Measurements from ENCODE around the gene FAM151A. TPM values are rescaled to one million over a fixed set of nuclear protein-coding genes. Genes with fewer than 3 reads are reported as not detected.
A peak's percentile ranks its signal among the peaks of the same experiment; 100 is the strongest.

FAM151A gene
- total and polyA plus RNA-seq, 3 experiments from 2014 or later = not detected

DNA sequence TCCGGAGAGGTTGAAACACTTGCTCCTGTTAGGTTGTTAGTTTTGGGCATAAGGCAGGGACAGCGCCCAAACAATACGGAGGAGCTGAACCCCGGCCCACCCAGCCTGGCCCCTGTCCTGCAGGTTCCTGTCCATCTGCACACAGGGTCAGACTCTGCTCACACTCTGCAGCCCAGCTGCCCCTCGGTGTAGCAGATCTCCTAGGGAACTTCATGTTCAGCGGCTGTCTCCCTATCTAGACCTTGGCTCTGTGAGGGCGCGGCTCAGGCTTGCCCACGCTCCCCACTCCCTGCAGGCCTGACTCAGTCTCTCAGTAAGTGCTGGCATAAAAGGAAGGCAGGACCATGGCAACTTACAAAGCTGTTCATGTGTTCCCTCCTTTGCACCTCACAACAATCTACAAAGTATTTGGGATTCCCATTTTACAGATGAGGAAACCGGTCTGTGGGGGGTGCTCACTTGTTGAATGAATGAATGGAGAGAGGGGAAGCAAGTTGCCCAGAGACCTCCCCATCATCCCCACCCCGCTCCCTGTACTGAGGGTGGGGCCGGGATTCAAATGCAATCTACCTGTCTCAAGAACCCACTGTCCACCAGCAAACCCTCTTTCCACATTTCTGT lies 49.1 kb downstream of the FAM151A start:
- Mint-ChIP-seq H3K4me3 (no peak overlapping the region), H3K36me3 (no peaks in the 10 kb centered on the region), H3K27me3 (peaks cover 4 to 8% of the 10 kb centered on the region in 2 donors), H3K27ac (no peak overlapping the region), H3K9me3 (peaks cover 0 to 5% (median 0%) of the 10 kb centered on the region in 5 donors), H3K4me1 (no peaks in the 10 kb centered on the region)
- Histone ChIP-seq H3K27me3 (ENCODE audit: insufficient read depth, low read length, poor library complexity, severe bottlenecking) (no peaks in the 10 kb centered on the region), H3K27ac (ENCODE audit: low read depth, low read length) (no peak overlapping the region), H3K4me3 (ENCODE audit: low read length) (no peak overlapping the region), H3K4me1 (ENCODE audit: insufficient read depth, low read length) (no peaks in the 10 kb centered on the region), H3K36me3 (ENCODE audit: insufficient read depth, low read length) (no peaks in the 10 kb centered on the region), H3K9me3 (ENCODE audit: low read length) (no peaks in the 10 kb centered on the region)
- ChIA-PET POLR2A (no interaction called here), CTCF (no interaction called here)
- DNase-seq = no peak

- Histone ChIP-seq H3K4me3 (ENCODE audit: low read length) (no peak overlapping the region), H3K36me3 (ENCODE audit: insufficient read depth, low read length) (no peaks in the 10 kb centered on the region), H3K9me3 (ENCODE audit: low read length) (no peaks in the 10 kb centered on the region), H3K27ac (ENCODE audit: low read depth, low read length) (no peak overlapping the region), H3K4me1 (ENCODE audit: insufficient read depth, low read length) (no peaks in the 10 kb centered on the region), H3K27me3 (ENCODE audit: insufficient read depth, low read length, poor library complexity, severe bottlenecking) (no peaks in the 10 kb centered on the region)
- Mint-ChIP-seq H3K27ac (peak overlapping the region in 1 of 8 donors; percentile 35), H3K4me3 (no peak overlapping the region), H3K9me3 (peaks cover 0 to 4% (median 0%) of the 10 kb centered on the region in 5 donors), H3K4me1 (no peaks in the 10 kb centered on the region), H3K27me3 (peaks cover 3 to 8% of the 10 kb centered on the region in 2 donors), H3K36me3 (no peaks in the 10 kb centered on the region)
- CTCF ChIA-PET = interaction anchor here (1.8 to 2.2 kb wide), 2 partner anchors 9 to 229 kb away, joined by 3 to 4 read pairs; no protein-coding TSS in a partner anchor
- POLR2A ChIA-PET = interaction anchor here (0.5 kb wide), 1 partner anchor 523 kb away, joined by 3 read pairs; no protein-coding TSS in a partner anchor
- no peak for DNase-seq
Measured at GRCh38 chr1:54572542-54572850, 50.8 kb downstream of the FAM151A start.

DNA sequence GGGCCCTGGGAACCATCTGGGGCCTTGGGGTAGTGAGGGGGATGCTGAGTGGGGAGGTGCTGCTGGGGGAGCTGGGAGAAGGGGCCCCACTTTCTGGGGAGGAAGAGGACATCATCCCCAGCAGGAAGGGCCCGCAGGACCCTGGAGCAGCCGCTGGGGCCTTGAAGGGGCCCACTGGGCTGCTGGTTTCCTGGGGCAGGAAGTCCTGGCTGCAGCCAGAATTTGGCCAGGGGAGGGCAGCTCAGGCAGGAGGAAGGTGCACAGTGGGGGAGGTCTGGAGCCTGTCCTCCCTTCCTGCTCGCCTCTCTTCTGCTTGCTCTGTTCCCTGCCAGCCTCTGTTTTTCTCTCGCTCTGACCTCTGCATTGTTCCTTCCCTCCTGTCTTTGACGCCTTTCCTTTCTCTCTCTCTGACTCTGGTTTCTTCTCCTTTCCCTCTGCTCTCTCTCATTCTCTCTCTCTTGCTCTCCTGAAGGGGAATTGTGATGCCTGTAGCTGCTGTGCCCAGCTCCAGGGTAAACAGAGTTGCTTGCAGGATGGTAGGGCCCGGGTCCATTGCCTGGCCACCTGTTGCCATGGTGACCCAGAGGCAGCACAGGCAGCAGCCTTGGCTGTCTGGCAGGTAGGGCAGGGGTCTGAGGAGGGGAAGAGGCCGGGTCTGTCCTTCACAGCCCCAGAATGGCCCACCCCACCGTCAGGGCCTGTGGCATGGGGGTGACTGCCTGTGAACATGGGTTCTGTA lies 51.4 kb downstream of the FAM151A start:
- ChIA-PET POLR2A (interaction anchor here (0.5 kb wide), 1 partner anchor 522 kb away, joined by 3 read pairs; no protein-coding TSS in a partner anchor), CTCF (interaction anchor here (1.8 to 2.2 kb wide), 2 partner anchors 9 to 230 kb away, joined by 3 to 4 read pairs; no protein-coding TSS in a partner anchor)
- Mint-ChIP-seq H3K27me3 (peaks cover 3 to 8% of the 10 kb centered on the region in 2 donors), H3K4me1 (no peaks in the 10 kb centered on the region), H3K27ac (peak overlapping the region in 3 of 8 donors; percentile 2 to 60 (median 25)), H3K4me3 (no peak overlapping the region), H3K9me3 (peaks cover 0 to 4% (median 0%) of the 10 kb centered on the region in 5 donors), H3K36me3 (no peaks in the 10 kb centered on the region)
- no peaks in the 10 kb centered on the region for H3K36me3 ChIP-seq (ENCODE audit: insufficient read depth, low read length)
- H3K4me3 ChIP-seq (ENCODE audit: low read length) = no peak overlapping the region
- H3K9me3 ChIP-seq (ENCODE audit: low read length) = no peaks in the 10 kb centered on the region
- H3K27ac ChIP-seq (ENCODE audit: low read depth, low read length) = no peak overlapping the region
- DNase-seq = no peak
- H3K27me3 ChIP-seq (ENCODE audit: insufficient read depth, low read length, poor library complexity, severe bottlenecking) = no peaks in the 10 kb centered on the region
- H3K4me1 ChIP-seq (ENCODE audit: insufficient read depth, low read length) = no peaks in the 10 kb centered on the region

GRCh38 chr1:54571326-54571725 lies 52.0 kb downstream of the FAM151A start:
- CTCF ChIA-PET = interaction anchor here (1.8 to 2.2 kb wide), 2 partner anchors 10 to 230 kb away, joined by 3 to 4 read pairs; no protein-coding TSS in a partner anchor
- POLR2A ChIA-PET = no interaction called here
- no peak overlapping the region for H3K4me3 ChIP-seq (ENCODE audit: low read length)
- no peaks in the 10 kb centered on the region for H3K27me3 ChIP-seq (ENCODE audit: insufficient read depth, low read length, poor library complexity, severe bottlenecking)
- DNase-seq = no peak
- H3K27ac ChIP-seq (ENCODE audit: low read depth, low read length) = no peak overlapping the region
- H3K9me3 Mint-ChIP-seq = peaks cover 0 to 4% (median 0%) of the 10 kb centered on the region in 5 donors
- no peak overlapping the region for H3K27ac Mint-ChIP-seq
- H3K27me3 Mint-ChIP-seq = peaks cover 3 to 8% of the 10 kb centered on the region in 2 donors
- no peaks in the 10 kb centered on the region for H3K36me3 Mint-ChIP-seq
- no peaks in the 10 kb centered on the region for H3K4me1 ChIP-seq (ENCODE audit: insufficient read depth, low read length)
- no peaks in the 10 kb centered on the region for H3K4me1 Mint-ChIP-seq
- no peak overlapping the region for H3K4me3 Mint-ChIP-seq
- H3K9me3 ChIP-seq (ENCODE audit: low read length) = no peaks in the 10 kb centered on the region
- no peaks in the 10 kb centered on the region for H3K36me3 ChIP-seq (ENCODE audit: insufficient read depth, low read length)

DNA sequence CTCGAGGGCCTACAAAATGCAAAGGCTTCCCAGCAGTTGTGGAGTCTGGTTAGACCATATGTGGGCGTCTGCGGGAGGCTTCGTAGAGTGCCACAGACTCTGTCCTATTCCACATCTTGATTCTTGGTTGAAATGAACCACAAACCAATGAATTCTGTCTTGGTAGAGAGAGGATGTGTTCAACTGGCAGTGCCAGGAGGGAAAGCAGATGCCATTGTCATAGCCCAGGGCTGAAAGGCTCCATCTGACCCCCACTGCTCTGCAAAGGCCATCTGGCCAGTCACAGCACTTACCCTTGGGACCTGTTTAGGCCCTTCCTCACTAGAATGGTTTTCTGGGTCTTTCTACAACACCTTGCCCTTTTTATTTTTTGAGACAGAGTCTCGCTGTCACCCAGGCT lies 53.2 kb downstream of the FAM151A start:
- Histone ChIP-seq H3K9me3 (ENCODE audit: low read length) (no peaks in the 10 kb centered on the region), H3K27me3 (ENCODE audit: insufficient read depth, low read length, poor library complexity, severe bottlenecking) (no peaks in the 10 kb centered on the region), H3K4me1 (ENCODE audit: insufficient read depth, low read length) (no peaks in the 10 kb centered on the region), H3K27ac (ENCODE audit: low read depth, low read length) (no peak overlapping the region), H3K4me3 (ENCODE audit: low read length) (no peak overlapping the region), H3K36me3 (ENCODE audit: insufficient read depth, low read length) (no peaks in the 10 kb centered on the region)
- H3K4me1 Mint-ChIP-seq = no peaks in the 10 kb centered on the region
- CTCF ChIA-PET = no interaction called here
- H3K4me3 Mint-ChIP-seq = no peak overlapping the region
- H3K27me3 Mint-ChIP-seq = peaks cover 3 to 8% of the 10 kb centered on the region in 2 donors
- peaks cover 0 to 4% (median 0%) of the 10 kb centered on the region in 5 donors for H3K9me3 Mint-ChIP-seq
- DNase-seq = no peak
- POLR2A ChIA-PET = no interaction called here
- H3K36me3 Mint-ChIP-seq = no peaks in the 10 kb centered on the region
- peak overlapping the region in 1 of 8 donors; percentile 72 for H3K27ac Mint-ChIP-seq

DNA sequence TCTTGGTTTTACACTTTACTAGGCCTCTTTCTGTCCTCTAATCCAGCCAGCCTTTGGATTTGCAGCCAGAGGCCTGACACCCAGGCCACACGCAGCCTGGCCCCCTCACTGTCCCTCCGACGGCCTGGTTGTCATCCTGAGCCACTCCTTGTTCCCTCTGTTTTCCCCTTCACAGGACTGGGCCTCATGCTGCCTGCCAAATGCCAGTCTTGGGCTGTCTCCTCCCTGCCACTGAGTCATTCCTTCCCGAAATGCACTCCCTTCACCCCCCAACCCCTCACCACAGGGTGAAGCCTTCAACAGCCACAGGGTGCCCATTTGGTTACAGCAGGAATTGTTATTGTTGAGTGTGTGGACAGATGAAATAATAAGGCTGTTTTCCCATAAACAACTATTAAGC lies 54.0 kb downstream of the FAM151A start:
- no peaks in the 10 kb centered on the region for H3K36me3 ChIP-seq (ENCODE audit: insufficient read depth, low read length)
- ChIA-PET POLR2A (no interaction called here), CTCF (no interaction called here)
- Mint-ChIP-seq H3K4me3 (no peak overlapping the region), H3K36me3 (no peaks in the 10 kb centered on the region), H3K27ac (no peak overlapping the region), H3K27me3 (peaks cover 3 to 4% of the 10 kb centered on the region in 2 donors), H3K4me1 (peaks cover 0 to 4% (median 0%) of the 10 kb centered on the region in 3 donors), H3K9me3 (peaks cover 0 to 2% (median 0%) of the 10 kb centered on the region in 5 donors)
- H3K9me3 ChIP-seq (ENCODE audit: low read length) = no peaks in the 10 kb centered on the region
- no peak overlapping the region for H3K27ac ChIP-seq (ENCODE audit: low read depth, low read length)
- no peaks in the 10 kb centered on the region for H3K4me1 ChIP-seq (ENCODE audit: insufficient read depth, low read length)
- no peak overlapping the region for H3K4me3 ChIP-seq (ENCODE audit: low read length)
- H3K27me3 ChIP-seq (ENCODE audit: insufficient read depth, low read length, poor library complexity, severe bottlenecking) = no peaks in the 10 kb centered on the region
- DNase-seq = no peak

DNA sequence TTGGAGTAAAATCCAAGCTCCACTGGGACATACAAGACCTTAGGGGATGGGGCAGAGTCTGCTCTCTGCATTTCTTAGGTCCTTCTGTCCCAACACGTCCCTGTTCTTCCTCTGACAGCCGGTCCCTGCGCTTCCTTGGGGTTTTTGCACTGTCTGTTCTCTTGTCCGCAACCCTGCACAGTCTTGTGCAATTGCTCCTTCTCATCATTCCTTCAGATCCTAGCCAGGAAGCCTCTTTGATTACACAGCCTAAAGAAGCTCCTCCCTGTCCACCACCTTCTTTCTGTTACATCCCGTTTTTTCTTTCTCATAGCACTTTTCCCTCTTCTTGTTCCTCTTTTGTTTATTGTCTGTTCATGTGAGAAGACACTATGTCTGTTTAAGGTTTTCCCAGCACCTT lies 55.4 kb downstream of the FAM151A start:
- no peak for DNase-seq
- Mint-ChIP-seq H3K27ac (no peak overlapping the region), H3K4me1 (peaks cover 0 to 6% (median 0%) of the 10 kb centered on the region in 3 donors), H3K9me3 (peaks cover 0 to 2% (median 0%) of the 10 kb centered on the region in 5 donors), H3K36me3 (no peaks in the 10 kb centered on the region), H3K4me3 (no peak overlapping the region), H3K27me3 (peaks cover 0 to 4% of the 10 kb centered on the region in 2 donors)
- Histone ChIP-seq H3K36me3 (ENCODE audit: insufficient read depth, low read length) (no peaks in the 10 kb centered on the region), H3K27ac (ENCODE audit: low read depth, low read length) (no peak overlapping the region), H3K4me3 (ENCODE audit: low read length) (no peak overlapping the region), H3K27me3 (ENCODE audit: insufficient read depth, low read length, poor library complexity, severe bottlenecking) (no peaks in the 10 kb centered on the region), H3K9me3 (ENCODE audit: low read length) (no peaks in the 10 kb centered on the region), H3K4me1 (ENCODE audit: insufficient read depth, low read length) (no peaks in the 10 kb centered on the region)
- POLR2A ChIA-PET = interaction anchor here (0.7 kb wide), 1 partner anchor 10 kb away, joined by 3 read pairs; no protein-coding TSS in a partner anchor
- CTCF ChIA-PET = no interaction called here

- no peak for DNase-seq
- no peak overlapping the region for H3K27ac Mint-ChIP-seq
- H3K4me1 Mint-ChIP-seq = peaks cover 0 to 6% (median 0%) of the 10 kb centered on the region in 3 donors
- ChIA-PET POLR2A (no interaction called here), CTCF (no interaction called here)
- Histone ChIP-seq H3K27ac (ENCODE audit: low read depth, low read length) (no peak overlapping the region), H3K4me1 (ENCODE audit: insufficient read depth, low read length) (no peaks in the 10 kb centered on the region), H3K36me3 (ENCODE audit: insufficient read depth, low read length) (no peaks in the 10 kb centered on the region), H3K9me3 (ENCODE audit: low read length) (no peaks in the 10 kb centered on the region), H3K27me3 (ENCODE audit: insufficient read depth, low read length, poor library complexity, severe bottlenecking) (no peaks in the 10 kb centered on the region), H3K4me3 (ENCODE audit: low read length) (no peak overlapping the region)
- H3K36me3 Mint-ChIP-seq = no peaks in the 10 kb centered on the region
- peaks cover 0 to 2% (median 0%) of the 10 kb centered on the region in 5 donors for H3K9me3 Mint-ChIP-seq
- H3K4me3 Mint-ChIP-seq = no peak overlapping the region
- H3K27me3 Mint-ChIP-seq = peaks cover 0 to 4% of the 10 kb centered on the region in 2 donors
Measured at GRCh38 chr1:54566438-54567141, 56.7 kb downstream of the FAM151A start.

Measured in CD8-positive, alpha-beta memory T cell (primary cell).